Measurements from ENCODE around the gene LHFPL3. TPM values are rescaled to one million over a fixed set of nuclear protein-coding genes. Genes with fewer than 3 reads are reported as not detected.

LHFPL3 gene
- not detected in 2 replicates for total RNA-seq

DNA sequence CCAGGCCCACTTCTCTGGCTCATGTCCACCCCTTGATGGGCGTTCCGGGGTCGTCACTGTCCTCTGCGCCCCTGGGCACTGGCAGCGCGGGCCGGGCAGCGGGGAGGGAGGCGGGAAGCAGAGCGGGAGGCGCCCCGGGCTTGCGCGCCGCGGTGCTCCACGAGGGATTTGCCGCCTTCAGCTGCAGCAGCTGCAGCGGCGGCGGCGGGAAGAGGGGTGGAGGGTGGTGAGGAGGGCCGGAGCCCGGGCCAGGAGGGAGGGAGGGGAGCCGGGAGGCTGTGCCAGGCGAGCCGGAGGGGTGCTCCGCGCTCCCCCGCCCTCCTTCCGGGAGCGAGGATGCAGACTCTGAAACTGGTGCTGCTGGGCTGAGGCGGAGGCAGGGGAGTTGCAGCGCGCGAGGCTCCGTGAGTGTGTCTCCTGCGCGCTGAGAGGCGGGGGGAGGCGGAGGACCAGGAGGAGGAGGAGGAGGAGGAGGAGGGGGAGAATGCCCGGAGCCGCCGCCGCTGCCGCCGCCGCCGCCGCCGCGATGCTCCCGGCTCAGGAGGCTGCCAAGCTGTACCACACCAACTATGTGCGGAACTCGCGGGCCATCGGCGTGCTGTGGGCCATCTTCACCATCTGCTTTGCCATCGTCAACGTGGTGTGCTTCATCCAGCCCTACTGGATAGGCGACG lies at the start of gene LHFPL3:
TSS of gene LHFPL3 (plus strand) at position 308 of the 674 bp plus-strand sequence.

Other genes starting within 250 kb of the LHFPL3 start
- 27.3 and 28.7 TPM in 2 replicates for gene ORC5, start 120.6 kb upstream of the LHFPL3 start, total RNA-seq

All from smooth muscle cell of trachea (primary cell).